ENCODE measurements around the gene PJA2.
A peak's percentile ranks its signal among the peaks of the same experiment; 100 is the strongest.

Gene PJA2

DNA sequence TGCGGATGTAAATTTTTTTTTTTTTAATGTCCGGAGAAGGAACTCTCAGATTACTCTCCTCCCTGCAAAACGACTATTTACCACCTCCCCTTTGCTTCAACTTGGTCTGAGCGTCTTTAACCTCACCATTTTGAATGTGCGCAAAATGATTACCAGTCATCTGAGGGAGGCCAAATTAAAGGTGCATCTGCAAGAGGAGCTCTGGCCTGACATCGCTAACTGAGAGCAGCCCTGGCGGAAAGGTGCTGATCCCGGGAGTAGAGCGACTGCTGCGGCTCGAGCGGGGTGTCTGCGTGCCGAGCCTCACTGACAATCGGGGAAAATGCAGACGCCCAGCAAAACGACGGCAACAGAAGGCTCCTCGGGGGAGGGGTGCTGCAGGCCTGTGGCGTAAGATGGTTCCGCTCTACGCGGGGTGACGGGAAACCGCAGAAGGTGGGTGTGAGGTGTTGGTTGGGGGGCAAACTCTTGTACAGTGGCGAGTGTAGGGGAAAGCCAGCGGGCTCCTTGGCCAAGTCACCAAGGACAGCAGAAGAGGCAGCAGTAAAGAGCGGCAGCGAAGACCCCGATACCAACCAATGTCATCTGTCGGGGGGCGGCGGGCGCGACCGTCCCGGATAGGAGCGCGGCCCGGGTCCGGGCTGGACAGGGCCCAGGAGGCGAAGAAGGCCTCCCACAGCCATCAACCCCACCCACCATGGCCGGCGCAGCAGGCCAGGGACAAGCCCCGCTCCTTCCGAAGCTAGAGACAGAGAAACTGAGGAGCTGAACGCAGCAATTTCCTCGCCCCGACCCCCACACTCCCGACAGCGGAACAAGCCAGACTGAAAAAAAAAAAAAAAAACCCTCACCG is 557 bp downstream of the PJA2 start:
- DNase-seq (ENCODE audit: low spot score): peak; percentile 86

DNA sequence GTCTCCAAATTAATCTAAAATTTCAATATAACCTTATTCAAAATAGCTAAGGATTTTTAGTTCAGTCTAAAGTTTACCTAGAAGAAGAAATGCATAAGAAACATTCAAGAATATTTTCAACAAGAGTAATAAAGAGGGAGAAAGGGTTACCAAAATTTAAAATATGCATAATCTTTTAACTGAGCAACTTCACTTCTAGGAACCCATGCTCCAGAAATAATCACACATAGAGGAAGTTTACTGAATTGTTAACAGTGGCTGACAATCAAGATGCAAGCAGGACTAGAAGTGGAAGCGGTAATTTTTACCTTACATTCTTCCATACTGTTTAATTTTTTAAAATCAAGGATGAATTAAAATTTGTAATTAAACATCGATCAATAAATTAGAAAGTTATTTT is 1.9 kb downstream of the PJA2 start:
- peak; percentile 59 for DNase-seq (ENCODE audit: low spot score)

DNA sequence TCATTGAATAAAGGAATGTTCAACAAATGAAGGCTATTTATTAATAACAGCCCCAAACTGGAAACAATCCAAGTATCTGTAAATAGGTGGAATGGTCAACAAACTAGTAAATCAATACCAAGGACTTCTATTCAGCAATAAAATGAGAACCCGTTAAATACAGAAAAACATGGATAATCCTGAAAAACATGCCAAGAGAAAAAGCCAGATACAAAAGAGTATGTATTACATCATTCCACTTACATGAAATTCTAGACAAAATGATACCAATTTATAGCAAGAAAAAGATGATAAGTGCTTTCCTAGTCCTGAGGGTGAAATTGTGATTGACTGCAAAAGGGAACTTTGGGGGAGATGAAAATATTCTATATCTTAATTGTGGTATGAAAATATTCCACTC is 3.1 kb downstream of the PJA2 start:
- DNase-seq (ENCODE audit: low spot score): no peak

GRCh38 chr5:109404428-109404960 is 5.3 kb downstream of the PJA2 start:
- no peak for DNase-seq (ENCODE audit: low spot score)

GRCh38 chr5:109403469-109403868 is 6.3 kb downstream of the PJA2 start:
- no peak for DNase-seq (ENCODE audit: low spot score)

GRCh38 chr5:109399092-109399759 is 10.5 kb downstream of the PJA2 start:
- no peak for DNase-seq (ENCODE audit: low spot score)

GRCh38 chr5:109396965-109397364 is 12.8 kb downstream of the PJA2 start:
- no peak for DNase-seq (ENCODE audit: low spot score)

DNA sequence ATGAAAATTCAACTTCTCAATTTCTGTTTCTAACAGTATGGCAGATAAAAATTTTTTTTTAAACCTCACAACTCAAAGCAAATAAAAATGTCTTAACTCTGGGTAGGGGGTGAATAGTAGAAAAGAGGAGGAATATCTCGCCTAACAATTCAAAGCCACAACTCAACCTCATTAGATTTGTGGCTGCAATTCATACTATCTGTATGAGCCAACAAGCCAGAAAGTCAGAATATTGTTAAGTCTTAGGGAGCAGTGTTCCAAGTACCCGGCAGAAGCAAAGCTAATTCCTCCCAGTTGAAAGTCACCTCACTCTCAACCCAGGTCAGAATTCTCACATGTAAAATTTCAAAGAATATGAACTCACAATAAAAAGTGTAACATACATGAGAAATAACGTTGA is 15.0 kb downstream of the PJA2 start:
- no peak for DNase-seq (ENCODE audit: low spot score)

- no peak for DNase-seq (ENCODE audit: low spot score)
Observed at GRCh38 chr5:109390188-109390587, 19.6 kb downstream of the PJA2 start.

- no peak for DNase-seq (ENCODE audit: low spot score)
Observed at GRCh38 chr5:109388407-109388806, 21.4 kb downstream of the PJA2 start.

DNA sequence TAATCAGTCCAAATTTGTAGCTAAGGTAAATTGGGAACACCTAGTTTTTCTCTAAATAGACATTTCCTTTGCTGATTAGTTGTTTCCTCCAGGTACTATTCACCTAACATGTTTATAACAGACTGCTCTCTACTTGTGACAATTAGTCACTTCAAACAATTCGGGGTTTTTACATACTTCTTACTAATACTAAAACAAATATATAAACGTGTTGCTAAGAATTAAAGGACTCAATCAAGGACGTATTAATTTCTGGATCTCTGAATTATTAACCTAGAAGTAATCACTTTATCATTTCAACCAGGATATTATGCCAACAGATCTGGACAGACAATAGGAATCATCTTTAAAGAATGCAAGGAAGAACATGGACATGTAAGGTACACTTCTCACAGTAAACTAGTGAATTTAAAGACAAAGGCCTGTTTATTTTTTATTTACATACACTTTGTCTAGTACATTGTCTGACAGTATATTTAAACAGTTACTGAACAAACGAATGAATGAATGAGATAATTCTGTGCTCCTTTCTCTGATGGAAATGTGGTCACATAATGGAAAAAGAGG is 22.3 kb downstream of the PJA2 start:
- DNase-seq (ENCODE audit: low spot score): no peak

GRCh38 chr5:109378095-109378494 is 31.7 kb downstream of the PJA2 start:
- DNase-seq (ENCODE audit: low spot score): no peak

- no peak for DNase-seq (ENCODE audit: low spot score)
Observed at GRCh38 chr5:109374625-109375024, 35.1 kb downstream of the PJA2 start.

GRCh38 chr5:109373932-109374331 is 35.8 kb downstream of the PJA2 start:
- DNase-seq (ENCODE audit: low spot score): no peak

- DNase-seq (ENCODE audit: low spot score): no peak
Observed at GRCh38 chr5:109370343-109370742, 39.4 kb downstream of the PJA2 start.

DNA sequence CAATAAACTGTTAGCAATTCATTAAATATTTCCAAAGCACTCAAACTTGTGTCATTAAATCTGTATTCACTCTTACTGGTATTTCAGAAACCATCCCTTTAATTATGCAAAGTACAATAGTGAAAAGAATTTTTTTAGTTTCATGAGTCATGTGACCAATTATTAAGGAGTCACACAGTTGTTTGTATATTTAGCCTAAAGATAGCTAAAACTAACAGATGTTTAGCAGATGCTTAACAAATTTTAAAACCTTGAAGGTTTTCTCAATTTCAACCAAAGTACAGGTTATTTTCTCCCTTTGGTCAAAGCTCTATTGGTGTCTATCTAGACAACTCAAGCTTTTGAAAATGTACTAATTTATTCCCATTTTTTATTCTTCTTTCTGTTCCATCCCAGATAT is 44.1 kb downstream of the PJA2 start:
- DNase-seq (ENCODE audit: low spot score): no peak

DNA sequence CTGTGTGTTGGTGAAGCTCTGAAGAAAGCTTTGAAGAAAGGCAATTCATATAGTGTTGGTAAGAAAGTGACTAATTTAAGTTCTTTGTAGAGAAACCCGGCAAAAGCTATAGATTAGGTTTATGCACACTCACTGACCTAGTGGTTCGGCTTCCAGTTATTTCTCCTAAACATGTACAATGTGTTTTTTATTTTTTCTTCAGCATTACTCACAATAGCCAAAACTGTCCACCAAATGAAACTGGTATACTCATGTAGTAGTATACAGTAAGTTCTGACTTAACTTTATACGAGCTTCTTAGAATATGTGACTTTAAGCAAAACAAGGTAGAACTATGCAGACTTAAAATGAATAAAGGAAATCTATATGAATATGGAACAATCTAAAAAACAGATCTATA is 44.8 kb downstream of the PJA2 start:
- DNase-seq (ENCODE audit: low spot score): no peak

GRCh38 chr5:109359642-109360041 is 50.1 kb downstream of the PJA2 start:
- no peak for DNase-seq (ENCODE audit: low spot score)

GRCh38 chr5:109357807-109358206 is 52.0 kb downstream of the PJA2 start:
- DNase-seq (ENCODE audit: low spot score): no peak

DNA sequence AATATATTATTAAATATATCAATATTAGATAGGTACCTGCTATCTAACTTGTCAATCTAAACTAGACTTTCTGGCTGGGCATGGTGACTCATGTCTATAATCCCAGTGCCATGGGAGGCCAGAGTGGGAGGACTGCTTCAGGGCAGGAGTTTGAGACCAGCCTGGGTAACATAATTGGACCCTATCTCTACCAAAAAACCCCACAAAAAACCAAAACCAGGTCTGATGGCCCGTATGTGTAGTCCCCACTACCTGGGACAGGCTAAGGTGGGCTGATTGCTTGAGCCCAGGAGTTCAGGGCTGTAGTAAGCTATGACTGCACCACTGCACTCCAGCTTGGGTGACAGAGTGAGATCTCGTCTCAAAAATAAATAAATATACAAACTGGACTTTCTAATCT is 55.0 kb downstream of the PJA2 start:
- no peak for DNase-seq (ENCODE audit: low spot score)

DNA sequence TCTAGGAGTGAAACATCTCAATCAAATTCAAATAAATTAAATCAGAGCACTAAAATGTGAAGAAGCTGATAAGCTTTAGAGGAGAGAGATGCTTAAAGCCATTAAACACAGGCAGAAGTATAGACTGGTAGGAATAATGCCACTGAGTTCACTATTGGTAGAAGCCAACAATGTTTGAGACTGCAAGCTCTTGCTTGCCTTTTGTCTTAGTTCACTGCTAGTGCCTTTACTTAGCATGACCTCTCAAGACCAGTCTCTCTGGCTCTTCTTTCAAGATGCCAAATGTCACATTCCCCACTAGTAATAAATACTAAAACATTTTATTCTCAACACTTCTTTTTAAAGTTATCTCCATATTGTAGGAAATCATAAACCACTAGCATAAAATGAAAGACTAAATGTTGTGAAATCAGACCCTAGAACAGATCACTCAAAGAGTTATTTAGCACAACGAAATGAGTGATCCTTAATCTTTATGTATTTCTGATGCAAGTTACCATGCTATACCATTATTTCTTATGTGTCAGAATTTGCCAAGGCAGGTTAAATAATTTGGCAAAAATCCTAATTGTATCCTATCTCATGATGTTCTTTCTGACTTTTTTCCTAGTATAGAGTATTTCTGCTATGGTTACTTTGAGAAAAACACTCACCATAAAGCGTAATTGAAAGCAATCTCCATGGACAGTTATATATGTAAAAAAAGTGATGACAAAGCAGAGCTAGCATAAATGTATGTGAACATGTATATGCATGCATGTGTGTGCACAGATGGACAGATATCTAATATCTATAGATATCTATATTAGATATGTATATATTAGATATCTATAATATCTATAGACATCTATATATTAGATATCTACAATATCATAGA is 57.5 kb downstream of the PJA2 start:
- peak; percentile 20 for DNase-seq (ENCODE audit: low spot score)
